ENCODE results near the gene GJB2. TPM values are rescaled to one million over a fixed set of nuclear protein-coding genes. Genes with fewer than 3 reads are reported as not detected.

GJB2 gene
- total RNA-seq, 1 donor from 2014 or later: not detected

Other genes with a start within 250 kb of the GJB2 start
- 48.2 TPM for gene ZMYM2, start 234.2 kb downstream of the GJB2 start, total RNA-seq
- 17.6 TPM for gene GJA3, start 31.9 kb downstream of the GJB2 start, total RNA-seq
- gene GJB6, start 39.4 kb upstream of the GJB2 start, total RNA-seq: not detected